Measurements from ENCODE around the gene CLCA4.

CLCA4 gene

GRCh38 chr1:86516335-86516734, 30.5 kb upstream of the CLCA4 start:
- TF ChIP-seq CTCF (IDR thresholded peaks at IDR 0.05; ENCODE audit: borderline replicate concordance, insufficient read depth, low read depth, low read length): no peak

DNA sequence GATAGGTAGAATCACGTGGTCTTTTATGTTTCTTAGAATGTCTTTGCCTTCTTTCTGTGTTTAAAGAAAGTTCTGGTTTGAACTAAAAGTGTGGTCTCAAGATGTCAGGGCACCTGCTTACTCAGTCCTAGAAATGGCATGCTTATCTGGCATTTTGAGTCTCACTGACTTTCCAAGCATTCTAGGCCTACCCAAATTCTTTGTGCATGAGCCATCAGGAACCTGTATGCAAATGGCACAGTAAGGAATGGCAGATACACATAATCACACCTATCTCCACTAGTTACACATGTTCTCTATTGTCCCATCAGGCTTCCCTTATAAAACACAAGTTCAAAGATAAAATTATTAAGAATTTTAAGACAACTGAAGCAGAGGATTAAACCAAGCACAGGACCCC, 29.5 kb upstream of the CLCA4 start:
- no peak for TF ChIP-seq CTCF (IDR thresholded peaks at IDR 0.05; ENCODE audit: borderline replicate concordance, insufficient read depth, low read depth, low read length)
- H3K4me3 ChIP-seq (ENCODE audit: low read depth, low read length): no peak overlapping the region

More at GRCh38 chr1:86516335-86516734, 30.5 kb upstream of the CLCA4 start:
- H3K4me3 ChIP-seq (ENCODE audit: low read depth, low read length): no peak overlapping the region

GRCh38 chr1:86520789-86521521, 25.9 kb upstream of the CLCA4 start:
- no peak for TF ChIP-seq CTCF (IDR thresholded peaks at IDR 0.05; ENCODE audit: borderline replicate concordance, insufficient read depth, low read depth, low read length)
- no peak overlapping the region for H3K4me3 ChIP-seq (ENCODE audit: low read depth, low read length)

GRCh38 chr1:86521522-86521891, 25.4 kb upstream of the CLCA4 start:
- TF ChIP-seq CTCF (IDR thresholded peaks at IDR 0.05; ENCODE audit: borderline replicate concordance, insufficient read depth, low read depth, low read length): no peak
- H3K4me3 ChIP-seq (ENCODE audit: low read depth, low read length): no peak overlapping the region

GRCh38 chr1:86522240-86522639, 24.6 kb upstream of the CLCA4 start:
- TF ChIP-seq CTCF (IDR thresholded peaks at IDR 0.05; ENCODE audit: borderline replicate concordance, insufficient read depth, low read depth, low read length): no peak
- H3K4me3 ChIP-seq (ENCODE audit: low read depth, low read length): no peak overlapping the region

GRCh38 chr1:86523670-86524354, 23.1 kb upstream of the CLCA4 start:
- no peak overlapping the region for H3K4me3 ChIP-seq (ENCODE audit: low read depth, low read length)
- TF ChIP-seq CTCF (IDR thresholded peaks at IDR 0.05; ENCODE audit: borderline replicate concordance, insufficient read depth, low read depth, low read length): no peak

DNA sequence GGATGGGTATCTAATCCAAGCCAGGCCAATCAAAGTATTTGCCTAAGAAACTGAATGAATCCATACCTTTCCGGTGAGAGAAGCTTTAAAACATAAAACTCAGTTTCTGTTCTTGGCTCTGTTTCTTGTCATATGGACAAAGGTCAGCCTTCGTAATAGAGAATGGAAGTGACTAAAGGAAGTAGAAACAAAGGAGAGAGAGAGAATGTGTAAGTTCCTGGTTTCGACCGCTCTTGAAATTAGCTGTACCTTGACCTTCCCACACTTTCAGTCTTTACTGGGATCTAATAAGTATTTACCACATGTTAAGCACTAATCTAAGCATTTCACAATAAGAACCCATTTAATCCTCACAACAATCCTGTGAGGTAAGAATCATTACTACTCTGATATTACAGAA, 19.6 kb upstream of the CLCA4 start:
- no peak for TF ChIP-seq CTCF (IDR thresholded peaks at IDR 0.05; ENCODE audit: borderline replicate concordance, insufficient read depth, low read depth, low read length)
- no peak overlapping the region for H3K4me3 ChIP-seq (ENCODE audit: low read depth, low read length)
